DND-41 (cell line): Measurements from ENCODE around the gene CRY2.

ENCODE experiments used
- ATAC-seq: fragments of 200-7000 bp; cut with Tn5 transposase; 3 replicates; pipeline ENCODE4 v1.9.1; 2021; ENCODE audit warnings: low read depth; ENCODE audit not compliant: insufficient read depth
- DNase-seq: peaks from one replicate; pipeline ENCODE4 v3.0.0-alpha.2; 2020
- H2AFZ ChIP-seq: 2 replicates; pipeline ENCODE4 v1.6.0; 2012; ENCODE audit warnings: low read depth, low read length
- H3K27ac ChIP-seq: 2 replicates; pipeline ENCODE4 v1.5.1; 2012; ENCODE audit warnings: low read length, inconsistent platforms
- H3K27me3 ChIP-seq: fragments of 200-600 bp; sonication (generic); 2 replicates; pipeline ENCODE4 v1.6.0; 2012; ENCODE audit warnings: low read length, mild to moderate bottlenecking, inconsistent platforms; ENCODE audit not compliant: insufficient read depth, poor library complexity
- H3K36me3 ChIP-seq: 2 replicates; pipeline ENCODE4 v1.5.1; 2012; ENCODE audit warnings: low read length, inconsistent platforms; ENCODE audit not compliant: insufficient read depth
- H3K4me1 ChIP-seq: 2 replicates; pipeline ENCODE4 v1.5.1; 2012; ENCODE audit warnings: mild to moderate bottlenecking, low read length; ENCODE audit not compliant: insufficient read depth
- H3K4me2 ChIP-seq: 2 replicates; pipeline ENCODE4 v1.6.0; 2012; ENCODE audit warnings: mild to moderate bottlenecking, moderate library complexity, low read length, inconsistent platforms; ENCODE audit not compliant: insufficient read depth
- H3K4me3 ChIP-seq, 2 experiments: fragments of 200-600 bp in 1 of 2; shearing (Covaris generic) in 1 of 2; 2 replicates each; pipeline ENCODE4 v1.5.1; 2012 to 2016; ENCODE audit warnings: inconsistent platforms in 2 of 2, low read length in 2 of 2, mild to moderate bottlenecking in 2 of 2, low read depth in 1 of 2, moderate library complexity in 1 of 2
- H3K79me2 ChIP-seq: 2 replicates; pipeline ENCODE4 v1.6.0; 2012; ENCODE audit warnings: low read length, inconsistent platforms; ENCODE audit not compliant: insufficient read depth
- H3K9ac ChIP-seq: 2 replicates; pipeline ENCODE4 v1.6.0; 2012; ENCODE audit warnings: low read depth, mild to moderate bottlenecking, inconsistent platforms, low read length, moderate library complexity
- H3K9me3 ChIP-seq: 2 replicates; pipeline ENCODE4 v1.5.1; 2012; ENCODE audit warnings: low read length, moderate library complexity, mild to moderate bottlenecking, inconsistent platforms; ENCODE audit not compliant: insufficient read depth, severe bottlenecking
- H4K20me1 ChIP-seq: 2 replicates; pipeline ENCODE4 v1.6.0; 2012; ENCODE audit warnings: low read length; ENCODE audit not compliant: insufficient read depth
- CTCF ChIP-seq: IDR thresholded peaks from 2 replicates; pipeline ENCODE4 v1.5.1; 2012; ENCODE audit warnings: borderline replicate concordance, low read length, moderate library complexity, mild to moderate bottlenecking; ENCODE audit not compliant: poor library complexity, severe bottlenecking; ENCODE audit errors: extremely low read depth
- EZH2 ChIP-seq: IDR thresholded peaks from 3 replicates; pipeline ENCODE4 v1.6.1; 2012; ENCODE audit warnings: borderline replicate concordance, low read depth, mild to moderate bottlenecking, moderate library complexity, low read length, inconsistent platforms; ENCODE audit not compliant: severe bottlenecking

CRY2 gene

GRCh38 chr11:45860764-45861510 lies 13.7 kb downstream of the CRY2 start:
- Histone ChIP-seq H3K79me2 (no peaks in the 10 kb centered on the region), H3K27ac (no peak overlapping the region), H3K4me1 (no peaks in the 10 kb centered on the region), H3K9me3 (no peaks in the 10 kb centered on the region), H3K9ac (no peak overlapping the region), H4K20me1 (no peaks in the 10 kb centered on the region), H2AFZ (no peak overlapping the region), H3K4me2 (no peak overlapping the region), H3K4me3 (no peak overlapping the region), H3K27me3 (no peaks in the 10 kb centered on the region), H3K36me3 (peaks cover 81% of the 10 kb centered on the region)
- no peak for DNase-seq
- ATAC-seq = no peak
- TF ChIP-seq CTCF (no peak), EZH2 (no peak)

- no peak overlapping the region for H3K9ac ChIP-seq
- no peak for ATAC-seq
- H4K20me1 ChIP-seq = no peaks in the 10 kb centered on the region
- no peak overlapping the region for H3K27ac ChIP-seq
- DNase-seq = no peak
- no peaks in the 10 kb centered on the region for H3K9me3 ChIP-seq
- no peaks in the 10 kb centered on the region for H3K79me2 ChIP-seq
- H3K4me1 ChIP-seq = no peaks in the 10 kb centered on the region
- no peak for TF ChIP-seq EZH2
- no peak for TF ChIP-seq CTCF
- H3K27me3 ChIP-seq = no peaks in the 10 kb centered on the region
- no peak overlapping the region for H3K4me2 ChIP-seq
- no peak overlapping the region for H2AFZ ChIP-seq
- H3K4me3 ChIP-seq = no peak overlapping the region
- peaks cover 82% of the 10 kb centered on the region for H3K36me3 ChIP-seq
These were observed 16.8 kb downstream of the CRY2 start for GRCh38 chr11:45864041-45864440.

DNA sequence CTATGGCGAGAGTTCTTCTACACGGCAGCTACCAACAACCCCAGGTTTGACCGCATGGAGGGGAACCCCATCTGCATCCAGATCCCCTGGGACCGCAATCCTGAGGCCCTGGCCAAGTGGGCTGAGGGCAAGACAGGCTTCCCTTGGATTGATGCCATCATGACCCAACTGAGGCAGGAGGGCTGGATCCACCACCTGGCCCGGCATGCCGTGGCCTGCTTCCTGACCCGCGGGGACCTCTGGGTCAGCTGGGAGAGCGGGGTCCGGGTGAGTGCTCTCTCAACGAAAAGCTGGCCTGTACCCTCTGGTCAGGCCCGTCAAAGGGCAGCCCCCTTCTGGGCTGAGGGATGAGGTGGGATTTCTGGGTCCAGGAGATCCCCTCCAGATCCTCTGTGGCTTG lies 22.3 kb downstream of the CRY2 start:
- H3K4me1 ChIP-seq = no peaks in the 10 kb centered on the region
- no peak for ATAC-seq
- peaks cover 76% of the 10 kb centered on the region for H3K36me3 ChIP-seq
- no peaks in the 10 kb centered on the region for H3K9me3 ChIP-seq
- TF ChIP-seq CTCF (no peak), EZH2 (no peak)
- H3K27me3 ChIP-seq = no peaks in the 10 kb centered on the region
- no peak overlapping the region for H3K27ac ChIP-seq
- peaks cover 8% of the 10 kb centered on the region; the same call in 1 of the 2 replicates for H4K20me1 ChIP-seq
- no peak overlapping the region for H2AFZ ChIP-seq
- no peak overlapping the region for H3K4me2 ChIP-seq
- no peaks in the 10 kb centered on the region for H3K79me2 ChIP-seq
- no peak for DNase-seq
- H3K4me3 ChIP-seq = no peak overlapping the region
- no peak overlapping the region for H3K9ac ChIP-seq
